HG03280 (cell line): ENCODE data around the gene CCNI2.

ENCODE experiments used
- ATAC-seq: cut with Tn5 transposase; IDR thresholded peaks from one replicate; pipeline ENCODE4 v1.9.1; 2021; ENCODE audit warnings: mild to moderate bottlenecking, moderate library complexity; ENCODE audit not compliant: unreplicated experiment

CCNI2 gene

GRCh38 chr5:132749506-132749905, 2.3 kb downstream of the CCNI2 start:
- ATAC-seq: no peak

- ATAC-seq: peak; percentile 35
These were observed 3.4 kb downstream of the CCNI2 start for GRCh38 chr5:132750471-132751230.

GRCh38 chr5:132751444-132751843, 4.2 kb downstream of the CCNI2 start:
- peak; percentile 46 for ATAC-seq

- no peak for ATAC-seq
These were observed 4.8 kb downstream of the CCNI2 start for GRCh38 chr5:132751971-132752580.

GRCh38 chr5:132752581-132753125, 5.4 kb downstream of the CCNI2 start:
- ATAC-seq: no peak

GRCh38 chr5:132753135-132753987, 6.1 kb downstream of the CCNI2 start:
- no peak for ATAC-seq

- ATAC-seq: no peak
These were observed 6.9 kb downstream of the CCNI2 start for GRCh38 chr5:132754111-132754510.

GRCh38 chr5:132754947-132755346, 7.7 kb downstream of the CCNI2 start:
- no peak for ATAC-seq

- no peak for ATAC-seq
These were observed 9.3 kb downstream of the CCNI2 start for GRCh38 chr5:132756542-132756941.

- no peak for ATAC-seq
These were observed 11.2 kb downstream of the CCNI2 start for GRCh38 chr5:132758451-132758850.

- no peak for ATAC-seq
These were observed 12.2 kb downstream of the CCNI2 start for GRCh38 chr5:132759114-132760048.

- no peak for ATAC-seq
These were observed 12.8 kb downstream of the CCNI2 start for GRCh38 chr5:132760049-132760420.

GRCh38 chr5:132760601-132761317, 13.5 kb downstream of the CCNI2 start:
- ATAC-seq: no peak

GRCh38 chr5:132761321-132762240, 14.4 kb downstream of the CCNI2 start:
- no peak for ATAC-seq

GRCh38 chr5:132762246-132763000, 15.2 kb downstream of the CCNI2 start:
- ATAC-seq: no peak

- ATAC-seq: no peak
These were observed 16.2 kb downstream of the CCNI2 start for GRCh38 chr5:132763181-132764036.

- ATAC-seq: no peak
These were observed 16.8 kb downstream of the CCNI2 start for GRCh38 chr5:132764051-132764450.
